HepG2 (cell line): ENCODE data around the gene TP53I3. TPM values are rescaled to one million over a fixed set of nuclear protein-coding genes. Genes with fewer than 3 reads are reported as not detected.
A peak's percentile ranks its signal among the peaks of the same experiment; 100 is the strongest.

Source experiments
- ATF4 ChIP-seq, 2 experiments: fragments of 450-650 bp in 1 of 2; sonication (generic) in 1 of 2; formaldehyde crosslinking; IDR thresholded peaks; 2 replicates each; pipeline versions ENCODE4 v1.5.0 to v1.8.0; 2020 to 2022; ENCODE audit warnings: mild to moderate bottlenecking in 1 of 2, missing genetic modification reagents in 1 of 2
- CENPT ChIP-seq: sonication (generic); formaldehyde crosslinking; IDR thresholded peaks from 2 replicates; pipeline ENCODE4 v1.8.0; 2022; ENCODE audit warnings: low read depth, mild to moderate bottlenecking, moderate library complexity, missing genetic modification reagents
- DNMT3B ChIP-seq: conservative IDR thresholded peaks from 2 replicates; pipeline ENCODE4 v1.6.1; 2016; ENCODE audit warnings: missing biosample characterization, control low read depth
- FIP1L1 ChIP-seq: fragments of 200-400 bp; formaldehyde crosslinking; IDR thresholded peaks from 2 replicates; pipeline ENCODE4 v1.6.1; 2018; ENCODE audit warnings: low read depth, mild to moderate bottlenecking, low read length, moderate library complexity, borderline replicate concordance; ENCODE audit not compliant: insufficient read depth
- FOSL2 ChIP-seq: sonication (generic); formaldehyde crosslinking; IDR thresholded peaks from 2 replicates; pipeline ENCODE4 v1.4.0; 2020; ENCODE audit warnings: missing genetic modification reagents
- HOXA9 ChIP-seq: sonication (generic); formaldehyde crosslinking; IDR thresholded peaks from 2 replicates; pipeline ENCODE4 v1.8.1; 2022; ENCODE audit warnings: missing genetic modification reagents, mild to moderate bottlenecking, moderate library complexity, borderline replicate concordance
- MAF1 ChIP-seq: sonication (generic); formaldehyde crosslinking; IDR thresholded peaks from 2 replicates; pipeline ENCODE4 v1.5.0; 2020; ENCODE audit warnings: missing genetic modification reagents, borderline replicate concordance
- MIER3 ChIP-seq: IDR thresholded peaks from 2 replicates; pipeline ENCODE4 v1.6.1; 2016; ENCODE audit warnings: missing compliant biosample characterization, borderline replicate concordance
- TRAFD1 ChIP-seq: sonication (generic); formaldehyde crosslinking; IDR thresholded peaks from 2 replicates; pipeline ENCODE4 v1.5.1; 2020; ENCODE audit warnings: missing genetic modification reagents, mild to moderate bottlenecking, borderline replicate concordance
- ZBTB8A ChIP-seq: sonication (generic); formaldehyde crosslinking; IDR thresholded peaks from 2 replicates; pipeline ENCODE4 v1.4.0; 2020; ENCODE audit warnings: mild to moderate bottlenecking, low read depth, missing genetic modification reagents, borderline replicate concordance
- ZNF12 ChIP-seq: sonication (generic); formaldehyde crosslinking; IDR thresholded peaks from 2 replicates; pipeline ENCODE4 v1.5.0; 2020; ENCODE audit warnings: missing genetic modification reagents
- ZNF552 ChIP-seq: sonication (generic); formaldehyde crosslinking; IDR thresholded peaks from 2 replicates; pipeline ENCODE4 v1.9.0; 2022; ENCODE audit warnings: missing genetic modification reagents, mild to moderate bottlenecking, borderline replicate concordance
- ZNF564 ChIP-seq: sonication (generic); formaldehyde crosslinking; IDR thresholded peaks from 2 replicates; pipeline ENCODE4 v1.8.1; 2023; ENCODE audit warnings: mild to moderate bottlenecking, missing genetic modification reagents
- ZNF691 ChIP-seq: sonication (generic); formaldehyde crosslinking; IDR thresholded peaks from 2 replicates; pipeline ENCODE4 v1.4.0; 2020; ENCODE audit warnings: missing genetic modification reagents, low read depth, mild to moderate bottlenecking, borderline replicate concordance
- ZNF761 ChIP-seq: sonication (generic); formaldehyde crosslinking; conservative IDR thresholded peaks from 2 replicates; pipeline ENCODE4 v1.4.0; 2020; ENCODE audit warnings: mild to moderate bottlenecking, missing genetic modification reagents
- polyA plus RNA-seq, 8 experiments: library from polyadenylated mRNA; depleted of rRNA in 3 of 8; stranded (reverse) in 7 of 8; unstranded in 1 of 8; fragments of >200 nt; fragmentation: Illumina TruSeq in 4 of 8; extraction: Trizol in 4 of 8; gene quantifications; 2 replicates each; pipeline versions ENCODE4 v1.2.1 to v1.2.3, GENCODE V29; 2011 to 2016; ENCODE audit warnings: low read depth in 4 of 8, missing spikeins in 1 of 8, mixed read lengths in 1 of 8; ENCODE audit not compliant: insufficient read depth in 1 of 8
- total RNA-seq, 5 experiments: library from RNA; depleted of rRNA; stranded (reverse); fragments of >200 nt; fragmentation: Illumina TruSeq; extraction: Trizol; gene quantifications; 2 replicates each; pipeline ENCODE4 v1.2.3, GENCODE V29; 2016; ENCODE audit warnings: low read depth in 1 of 5
- TF ChIP-seq, protein P1 (sequence below), 2 experiments: sonication (generic) in 1 of 2; formaldehyde crosslinking in 1 of 2; IDR thresholded peaks; 2 replicates each; pipeline versions ENCODE4 v1.6.1 to v1.9.0; 2014 to 2022; ENCODE audit warnings: antibody characterized with exemption in 1 of 2, borderline replicate concordance in 1 of 2, inconsistent platforms in 1 of 2, low read depth in 1 of 2, missing genetic modification reagents in 1 of 2
- TF ChIP-seq, protein P2 (sequence below): sonication (generic); formaldehyde crosslinking; IDR thresholded peaks from 2 replicates; pipeline ENCODE4 v1.4.0; 2020; ENCODE audit warnings: missing genetic modification reagents, borderline replicate concordance

Gene TP53I3
- total and polyA plus RNA-seq, 2 of the 13 experiments (the other 11 are each of a cell fraction or from before 2014, with no cell fraction given), result 25.0 to 44.1 TPM

- TF ChIP-seq, protein P1, sequence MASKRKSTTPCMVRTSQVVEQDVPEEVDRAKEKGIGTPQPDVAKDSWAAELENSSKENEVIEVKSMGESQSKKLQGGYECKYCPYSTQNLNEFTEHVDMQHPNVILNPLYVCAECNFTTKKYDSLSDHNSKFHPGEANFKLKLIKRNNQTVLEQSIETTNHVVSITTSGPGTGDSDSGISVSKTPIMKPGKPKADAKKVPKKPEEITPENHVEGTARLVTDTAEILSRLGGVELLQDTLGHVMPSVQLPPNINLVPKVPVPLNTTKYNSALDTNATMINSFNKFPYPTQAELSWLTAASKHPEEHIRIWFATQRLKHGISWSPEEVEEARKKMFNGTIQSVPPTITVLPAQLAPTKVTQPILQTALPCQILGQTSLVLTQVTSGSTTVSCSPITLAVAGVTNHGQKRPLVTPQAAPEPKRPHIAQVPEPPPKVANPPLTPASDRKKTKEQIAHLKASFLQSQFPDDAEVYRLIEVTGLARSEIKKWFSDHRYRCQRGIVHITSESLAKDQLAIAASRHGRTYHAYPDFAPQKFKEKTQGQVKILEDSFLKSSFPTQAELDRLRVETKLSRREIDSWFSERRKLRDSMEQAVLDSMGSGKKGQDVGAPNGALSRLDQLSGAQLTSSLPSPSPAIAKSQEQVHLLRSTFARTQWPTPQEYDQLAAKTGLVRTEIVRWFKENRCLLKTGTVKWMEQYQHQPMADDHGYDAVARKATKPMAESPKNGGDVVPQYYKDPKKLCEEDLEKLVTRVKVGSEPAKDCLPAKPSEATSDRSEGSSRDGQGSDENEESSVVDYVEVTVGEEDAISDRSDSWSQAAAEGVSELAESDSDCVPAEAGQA (IDR thresholded peaks at IDR 0.05; ENCODE audit: low read depth), result no peak
- TF ChIP-seq, protein P1 (CRISPR knock-in tag; IDR thresholded peaks at IDR 0.05; ENCODE audit: borderline replicate concordance), result no peak
- TF ChIP-seq ZNF691 (0 out of 2 replicates have a peak, but pooled peaks have one; percentile 56), TRAFD1 (no peak), HOXA9 (CRISPR knock-in tag) (no peak), FOSL2 (CRISPR knock-in tag) (no peak; the same call in 1 of the 2 replicates), ZNF12 (CRISPR knock-in tag) (0 out of 2 replicates have a peak, but pooled peaks have one; percentile 35), ZNF552 (no peak), MAF1 (CRISPR knock-in tag) (no peak), DNMT3B (CRISPR knock-in tag) (no peak), ZNF761 (CRISPR knock-in tag) (peak; percentile 7; the same call in 1 of the 2 replicates), ZBTB8A (CRISPR knock-in tag) (no peak), FIP1L1 (no peak), MIER3 (0 out of 2 replicates have a peak, but pooled peaks have one; percentile 47), CENPT (CRISPR knock-in tag) (no peak), ATF4 (CRISPR knock-in tag; IDR thresholded peaks at IDR 0.05) (0 out of 4 replicates have a peak, but pooled peaks of 1 of the 2 experiments have one; percentile 47), ZNF564 (0 out of 2 replicates have a peak, but pooled peaks have one; percentile 35)
- TF ChIP-seq, protein P2, sequence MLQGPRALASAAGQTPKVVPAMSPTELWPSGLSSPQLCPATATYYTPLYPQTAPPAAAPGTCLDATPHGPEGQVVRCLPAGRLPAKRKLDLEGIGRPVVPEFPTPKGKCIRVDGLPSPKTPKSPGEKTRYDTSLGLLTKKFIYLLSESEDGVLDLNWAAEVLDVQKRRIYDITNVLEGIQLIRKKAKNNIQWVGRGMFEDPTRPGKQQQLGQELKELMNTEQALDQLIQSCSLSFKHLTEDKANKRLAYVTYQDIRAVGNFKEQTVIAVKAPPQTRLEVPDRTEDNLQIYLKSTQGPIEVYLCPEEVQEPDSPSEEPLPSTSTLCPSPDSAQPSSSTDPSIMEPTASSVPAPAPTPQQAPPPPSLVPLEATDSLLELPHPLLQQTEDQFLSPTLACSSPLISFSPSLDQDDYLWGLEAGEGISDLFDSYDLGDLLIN (CRISPR knock-in tag), result no peak
These were observed 35.1 kb downstream of the TP53I3 start, which contains the start of gene FKBP1B (continued) for GRCh38 chr2:24049485-24050021.
